Liver (tissue), 9 donors: ENCODE data around the gene CDC42BPB. TPM values are rescaled to one million over a fixed set of nuclear protein-coding genes. Genes with fewer than 3 reads are reported as not detected.

Source experiments
- DNase-seq: peaks from one replicate; pipeline ENCODE4 v3.0.0-alpha.2; 2017; ENCODE audit warnings: low spot score
- H3K27ac ChIP-seq, 2 donors: one replicate each; pipeline ENCODE4 v1.7.0; 2013; ENCODE audit warnings: inconsistent platforms in 2 of 2, low read length in 2 of 2, control low read depth in 1 of 2, low read depth in 1 of 2, mild to moderate bottlenecking in 1 of 2
- H3K27me3 ChIP-seq, 4 donors: one replicate each; pipeline versions ENCODE4 v1.6.1 to v1.7.0; 2013; ENCODE audit warnings: low read length in 3 of 4, inconsistent platforms in 1 of 4, mild to moderate bottlenecking in 1 of 4, moderate library complexity in 1 of 4; ENCODE audit not compliant: control insufficient read depth in 4 of 4, insufficient read depth in 4 of 4
- H3K36me3 ChIP-seq, 4 donors: one replicate each; pipeline versions ENCODE4 v1.6.1 to v1.7.0; 2013; ENCODE audit warnings: low read length in 3 of 4, mild to moderate bottlenecking in 3 of 4, low read depth in 1 of 4, moderate library complexity in 1 of 4; ENCODE audit not compliant: control insufficient read depth in 4 of 4, insufficient read depth in 3 of 4
- H3K4me1 ChIP-seq, 4 donors: one replicate each; pipeline versions ENCODE4 v1.6.1 to v1.7.0; 2013; ENCODE audit warnings: low read length in 3 of 4, mild to moderate bottlenecking in 3 of 4, moderate library complexity in 1 of 4; ENCODE audit not compliant: control insufficient read depth in 4 of 4, insufficient read depth in 4 of 4
- H3K4me3 ChIP-seq, 3 donors: one replicate each; pipeline versions ENCODE4 v1.6.1 to v1.7.0; 2013; ENCODE audit warnings: low read length in 3 of 3, control low read depth in 1 of 3, low read depth in 1 of 3, mild to moderate bottlenecking in 1 of 3
- H3K9ac ChIP-seq, 2 donors: one replicate each; pipeline ENCODE4 v1.7.0; 2013; ENCODE audit warnings: low read length in 2 of 2, mild to moderate bottlenecking in 2 of 2, moderate library complexity in 2 of 2, control low read depth in 1 of 2, low read depth in 1 of 2
- H3K9me3 ChIP-seq, 4 donors: one replicate each; pipeline versions ENCODE4 v1.6.1 to v1.7.0; 2013; ENCODE audit warnings: low read length in 3 of 4; ENCODE audit not compliant: control insufficient read depth in 4 of 4
- EGR1 ChIP-seq, 2 donors: IDR thresholded peaks; 2 replicates each; pipeline ENCODE4 v1.6.1; 2016 to 2018; ENCODE audit warnings: antibody characterized with exemption in 2 of 2, low read depth in 2 of 2
- FOXA1 ChIP-seq: IDR thresholded peaks from 2 replicates; pipeline ENCODE4 v1.6.1; 2016; ENCODE audit warnings: antibody characterized with exemption
- FOXA2 ChIP-seq: IDR thresholded peaks from 2 replicates; pipeline ENCODE4 v1.6.1; 2016; ENCODE audit warnings: antibody characterized with exemption
- GABPA ChIP-seq, 2 donors: IDR thresholded peaks in 1 of 2; conservative IDR thresholded peaks in 1 of 2; 2 replicates each; pipeline ENCODE4 v1.6.1; 2016; ENCODE audit warnings: antibody characterized with exemption in 2 of 2, mild to moderate bottlenecking in 1 of 2, moderate library complexity in 1 of 2
- HNF4A ChIP-seq, 2 donors: conservative IDR thresholded peaks; 2 replicates each; pipeline ENCODE4 v1.6.1; 2016; ENCODE audit warnings: antibody characterized with exemption in 2 of 2, mild to moderate bottlenecking in 2 of 2
- JUND ChIP-seq, 2 donors: IDR thresholded peaks; 2 replicates each; pipeline ENCODE4 v1.6.1; 2016; ENCODE audit warnings: antibody characterized with exemption in 2 of 2
- NR2F2 ChIP-seq: IDR thresholded peaks from 2 replicates; pipeline ENCODE4 v1.6.1; 2016; ENCODE audit warnings: antibody characterized with exemption
- RXRA ChIP-seq, 2 donors: IDR thresholded peaks; 2 replicates each; pipeline ENCODE4 v1.6.1; 2017 to 2018; ENCODE audit warnings: antibody characterized with exemption in 2 of 2, mild to moderate bottlenecking in 1 of 2
- TAF1 ChIP-seq: conservative IDR thresholded peaks from 2 replicates; pipeline ENCODE4 v1.6.1; 2016; ENCODE audit warnings: antibody characterized with exemption, mild to moderate bottlenecking
- YY1 ChIP-seq: IDR thresholded peaks from 2 replicates; pipeline ENCODE4 v1.6.1; 2016; ENCODE audit warnings: antibody characterized with exemption, mild to moderate bottlenecking
- WGBS: extraction: QIAGEN DNeasy Blood & Tissue Kit; methylation state at CpG from one replicate; pipeline ENCODE4 v1.1.7; 2013; 5-methylcytosine and 5-hydroxymethylcytosine counted together
- polyA plus RNA-seq, 2 donors: library from polyadenylated mRNA; stranded (reverse) in 1 of 2; unstranded in 1 of 2; fragments of 200-250 nt in 1 of 2; fragments of >200 nt in 1 of 2; fragmentation: Nextera tagmentation in 1 of 2; extraction: Ambion mirVana in 1 of 2; gene quantifications; one replicate each; pipeline versions ENCODE4 v1.2.1 to v1.2.3, GENCODE V29; 2013 to 2015
- total RNA-seq, 2 donors: library from RNA; depleted of rRNA; stranded (reverse); fragments of >200 nt; gene quantifications; one replicate each; pipeline ENCODE4 v1.2.3, GENCODE V29; 2014
- TF ChIP-seq, protein P1 (sequence below): fragments of 150-350 bp; IDR thresholded peaks from 2 replicates; pipeline ENCODE4 v1.5.1; 2017; ENCODE audit warnings: improper control_type of control experiment, low read depth, low read length; ENCODE audit not compliant: missing input control
- TF ChIP-seq, protein P2 (sequence below): IDR thresholded peaks from 2 replicates; pipeline ENCODE4 v1.6.1; 2016; ENCODE audit warnings: antibody characterized with exemption
- TF ChIP-seq, protein P3 (sequence below): IDR thresholded peaks from 2 replicates; pipeline ENCODE4 v1.6.1; 2016; ENCODE audit warnings: antibody characterized with exemption
- TF ChIP-seq, protein P4 (sequence below): IDR thresholded peaks from 2 replicates; pipeline ENCODE4 v1.6.1; 2016; ENCODE audit warnings: antibody characterized with exemption, mild to moderate bottlenecking
- donor health status: healthy.
- donor health status: healthy.
- donor health status: healthy.
- donor health status: healthy.
- donor health status: healthy.

Gene CDC42BPB
- total and polyA plus RNA-seq, 4 donors: 4.1 to 78.7 (median 29.7) TPM

DNA sequence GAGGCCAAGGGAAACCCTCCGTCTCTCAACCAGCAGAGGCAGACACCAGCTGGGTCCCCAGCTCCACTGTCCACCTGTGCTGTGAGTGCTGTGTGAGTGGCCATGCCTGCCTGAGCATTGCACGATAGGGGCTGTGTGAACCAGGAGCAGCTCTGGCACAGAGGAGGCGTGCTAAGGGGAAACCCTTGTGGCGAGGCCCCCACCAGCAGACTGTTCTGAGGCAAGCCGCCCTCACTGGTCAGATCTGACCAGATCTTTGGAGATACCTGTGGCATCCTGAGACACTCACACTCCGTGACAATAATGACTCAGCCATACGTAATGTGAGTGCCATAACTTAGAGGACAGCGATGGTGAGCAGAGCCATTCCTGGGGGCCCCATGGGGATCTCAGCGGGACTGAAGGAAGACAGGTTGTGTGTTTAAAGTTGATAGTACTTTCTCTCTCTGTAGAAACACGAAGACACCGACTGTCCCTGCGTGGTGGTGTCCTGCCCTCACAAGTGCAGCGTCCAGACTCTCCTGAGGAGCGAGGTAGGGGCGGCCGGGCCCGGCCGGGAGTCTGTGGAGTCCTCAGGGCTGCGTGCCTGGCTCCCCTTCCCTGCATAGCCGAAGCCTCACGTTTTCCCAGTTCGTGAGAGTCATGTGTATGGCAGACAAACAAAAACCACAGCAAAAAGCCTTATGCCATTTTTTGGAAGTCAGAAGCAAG is 171.5 kb downstream of the CDC42BPB start:
- WGBS: 99% methylated on average over 22 of the region's 22 CpGs
- TF ChIP-seq, protein P1, sequence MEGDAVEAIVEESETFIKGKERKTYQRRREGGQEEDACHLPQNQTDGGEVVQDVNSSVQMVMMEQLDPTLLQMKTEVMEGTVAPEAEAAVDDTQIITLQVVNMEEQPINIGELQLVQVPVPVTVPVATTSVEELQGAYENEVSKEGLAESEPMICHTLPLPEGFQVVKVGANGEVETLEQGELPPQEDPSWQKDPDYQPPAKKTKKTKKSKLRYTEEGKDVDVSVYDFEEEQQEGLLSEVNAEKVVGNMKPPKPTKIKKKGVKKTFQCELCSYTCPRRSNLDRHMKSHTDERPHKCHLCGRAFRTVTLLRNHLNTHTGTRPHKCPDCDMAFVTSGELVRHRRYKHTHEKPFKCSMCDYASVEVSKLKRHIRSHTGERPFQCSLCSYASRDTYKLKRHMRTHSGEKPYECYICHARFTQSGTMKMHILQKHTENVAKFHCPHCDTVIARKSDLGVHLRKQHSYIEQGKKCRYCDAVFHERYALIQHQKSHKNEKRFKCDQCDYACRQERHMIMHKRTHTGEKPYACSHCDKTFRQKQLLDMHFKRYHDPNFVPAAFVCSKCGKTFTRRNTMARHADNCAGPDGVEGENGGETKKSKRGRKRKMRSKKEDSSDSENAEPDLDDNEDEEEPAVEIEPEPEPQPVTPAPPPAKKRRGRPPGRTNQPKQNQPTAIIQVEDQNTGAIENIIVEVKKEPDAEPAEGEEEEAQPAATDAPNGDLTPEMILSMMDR: no peak
- TF ChIP-seq EGR1 (IDR thresholded peaks at IDR 0.05; ENCODE audit: low read depth in 2 of 2) (no peak), FOXA1 (no peak)
- H3K36me3 ChIP-seq: peaks cover 1 to 17% (median 7%) of the 10 kb centered on the region in 4 donors
- no peak for DNase-seq
- H3K4me1 ChIP-seq: no peaks in the 10 kb centered on the region
- H3K9me3 ChIP-seq: no peaks in the 10 kb centered on the region
- H3K27ac ChIP-seq: no peak overlapping the region
- H3K27me3 ChIP-seq: no peaks in the 10 kb centered on the region
- no peak overlapping the region for H3K9ac ChIP-seq
- H3K4me3 ChIP-seq: no peak overlapping the region

DNA sequence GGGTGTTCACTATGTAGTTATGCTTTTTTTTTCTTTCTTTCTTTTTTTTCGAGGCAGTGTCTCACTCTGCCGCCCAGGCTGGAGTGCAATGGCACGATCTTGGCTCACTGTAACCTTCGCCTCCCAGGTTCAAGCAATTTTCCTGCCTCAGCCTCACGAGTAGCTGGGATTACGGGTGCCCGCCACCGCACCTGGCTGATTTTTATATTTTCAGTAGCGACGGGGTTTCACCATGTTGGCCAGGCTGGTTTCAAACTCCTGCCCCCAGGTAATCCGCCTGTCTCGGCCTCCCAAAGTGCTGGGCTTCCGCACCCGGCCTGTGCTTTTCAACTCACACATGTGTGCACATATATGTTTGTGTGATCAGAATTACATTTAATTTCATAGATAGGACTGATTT is 173.8 kb downstream of the CDC42BPB start:
- no peaks in the 10 kb centered on the region for H3K27me3 ChIP-seq
- no peak overlapping the region for H3K27ac ChIP-seq
- peaks cover 0 to 6% (median 3%) of the 10 kb centered on the region in 4 donors for H3K4me1 ChIP-seq
- H3K4me3 ChIP-seq: no peak overlapping the region
- H3K9ac ChIP-seq: no peak overlapping the region
- TF ChIP-seq TAF1: no peak
- TF ChIP-seq RXRA (IDR thresholded peaks at IDR 0.05): no peak
- TF ChIP-seq GABPA (IDR thresholded peaks at IDR 0.05 in 1 of 2, conservative IDR thresholded peaks at IDR 0.05 in 1 of 2): no peak
- no peak for TF ChIP-seq HNF4A (conservative IDR thresholded peaks at IDR 0.05)
- TF ChIP-seq JUND (IDR thresholded peaks at IDR 0.05): no peak
- TF ChIP-seq, protein P1: no peak
- TF ChIP-seq FOXA2: no peak
- no peak for TF ChIP-seq NR2F2
- 96% methylated on average over 14 of the region's 14 CpGs for WGBS
- DNase-seq: no peak
- H3K9me3 ChIP-seq: no peaks in the 10 kb centered on the region
- peaks cover 1 to 10% (median 5%) of the 10 kb centered on the region in 4 donors for H3K36me3 ChIP-seq

DNA sequence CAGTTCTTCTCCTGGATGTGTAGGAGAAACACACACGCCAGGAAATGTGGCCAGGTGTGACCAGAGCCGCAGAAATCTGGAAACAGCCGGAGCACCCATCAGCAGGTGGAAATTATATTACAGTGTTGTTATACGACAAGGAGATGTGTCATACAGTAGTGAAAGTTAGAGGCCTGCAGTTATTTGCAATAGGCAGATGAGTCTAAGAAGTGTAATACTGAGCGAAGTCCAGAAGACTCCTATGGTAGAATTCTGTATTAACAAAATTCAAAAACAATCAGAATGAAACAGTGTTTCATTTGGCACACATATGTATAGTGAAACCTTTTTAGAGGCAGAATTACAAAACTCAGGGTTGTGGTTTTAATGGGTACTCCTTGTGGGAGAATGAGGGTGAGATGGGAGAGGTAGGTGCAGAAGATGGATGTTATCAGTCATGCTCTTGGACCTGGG is 174.2 kb downstream of the CDC42BPB start:
- 90% methylated on average over 5 of the region's 5 CpGs for WGBS
- H3K36me3 ChIP-seq: peaks cover 1 to 10% (median 5%) of the 10 kb centered on the region in 4 donors
- H3K4me1 ChIP-seq: peaks cover 0 to 10% (median 3%) of the 10 kb centered on the region in 4 donors
- H3K4me3 ChIP-seq: no peak overlapping the region
- DNase-seq: no peak
- no peak overlapping the region for H3K27ac ChIP-seq
- H3K27me3 ChIP-seq: no peaks in the 10 kb centered on the region
- H3K9me3 ChIP-seq: no peaks in the 10 kb centered on the region
- H3K9ac ChIP-seq: no peak overlapping the region
- no peak for TF ChIP-seq RXRA (IDR thresholded peaks at IDR 0.05)
- no peak for TF ChIP-seq FOXA1
- TF ChIP-seq, protein P1: no peak
- TF ChIP-seq FOXA2: no peak
- no peak for TF ChIP-seq GABPA (IDR thresholded peaks at IDR 0.05 in 1 of 2, conservative IDR thresholded peaks at IDR 0.05 in 1 of 2)
- no peak for TF ChIP-seq NR2F2
- TF ChIP-seq TAF1: no peak
- TF ChIP-seq, protein P2, sequence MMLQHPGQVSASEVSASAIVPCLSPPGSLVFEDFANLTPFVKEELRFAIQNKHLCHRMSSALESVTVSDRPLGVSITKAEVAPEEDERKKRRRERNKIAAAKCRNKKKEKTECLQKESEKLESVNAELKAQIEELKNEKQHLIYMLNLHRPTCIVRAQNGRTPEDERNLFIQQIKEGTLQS: no peak
- TF ChIP-seq, protein P3, sequence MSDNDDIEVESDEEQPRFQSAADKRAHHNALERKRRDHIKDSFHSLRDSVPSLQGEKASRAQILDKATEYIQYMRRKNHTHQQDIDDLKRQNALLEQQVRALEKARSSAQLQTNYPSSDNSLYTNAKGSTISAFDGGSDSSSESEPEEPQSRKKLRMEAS: no peak
- no peak for TF ChIP-seq YY1
- no peak for TF ChIP-seq JUND (IDR thresholded peaks at IDR 0.05)
- TF ChIP-seq, protein P4, sequence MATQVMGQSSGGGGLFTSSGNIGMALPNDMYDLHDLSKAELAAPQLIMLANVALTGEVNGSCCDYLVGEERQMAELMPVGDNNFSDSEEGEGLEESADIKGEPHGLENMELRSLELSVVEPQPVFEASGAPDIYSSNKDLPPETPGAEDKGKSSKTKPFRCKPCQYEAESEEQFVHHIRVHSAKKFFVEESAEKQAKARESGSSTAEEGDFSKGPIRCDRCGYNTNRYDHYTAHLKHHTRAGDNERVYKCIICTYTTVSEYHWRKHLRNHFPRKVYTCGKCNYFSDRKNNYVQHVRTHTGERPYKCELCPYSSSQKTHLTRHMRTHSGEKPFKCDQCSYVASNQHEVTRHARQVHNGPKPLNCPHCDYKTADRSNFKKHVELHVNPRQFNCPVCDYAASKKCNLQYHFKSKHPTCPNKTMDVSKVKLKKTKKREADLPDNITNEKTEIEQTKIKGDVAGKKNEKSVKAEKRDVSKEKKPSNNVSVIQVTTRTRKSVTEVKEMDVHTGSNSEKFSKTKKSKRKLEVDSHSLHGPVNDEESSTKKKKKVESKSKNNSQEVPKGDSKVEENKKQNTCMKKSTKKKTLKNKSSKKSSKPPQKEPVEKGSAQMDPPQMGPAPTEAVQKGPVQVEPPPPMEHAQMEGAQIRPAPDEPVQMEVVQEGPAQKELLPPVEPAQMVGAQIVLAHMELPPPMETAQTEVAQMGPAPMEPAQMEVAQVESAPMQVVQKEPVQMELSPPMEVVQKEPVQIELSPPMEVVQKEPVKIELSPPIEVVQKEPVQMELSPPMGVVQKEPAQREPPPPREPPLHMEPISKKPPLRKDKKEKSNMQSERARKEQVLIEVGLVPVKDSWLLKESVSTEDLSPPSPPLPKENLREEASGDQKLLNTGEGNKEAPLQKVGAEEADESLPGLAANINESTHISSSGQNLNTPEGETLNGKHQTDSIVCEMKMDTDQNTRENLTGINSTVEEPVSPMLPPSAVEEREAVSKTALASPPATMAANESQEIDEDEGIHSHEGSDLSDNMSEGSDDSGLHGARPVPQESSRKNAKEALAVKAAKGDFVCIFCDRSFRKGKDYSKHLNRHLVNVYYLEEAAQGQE: no peak
